ENCODE results near the gene GTF2IRD1. TPM values are rescaled to one million over a fixed set of nuclear protein-coding genes. Genes with fewer than 3 reads are reported as not detected.

Gene GTF2IRD1
- total RNA-seq, 4 donors from 2014 or later, result 42.9 to 109 (median 77.0) TPM

GRCh38 chr7:74515276-74515675 is 61.6 kb downstream of the GTF2IRD1 start:
- no peaks in the 10 kb centered on the region for H3K9me3 ChIP-seq
- no peak overlapping the region for H3K4me3 ChIP-seq
- no peak for DNase-seq
- intact Hi-C loops (cut with DNase I; ENCODE audit: low total_unique reads) (no loop called here), in situ Hi-C loops (cut with MboI; ENCODE audit: low sequenced_read_pairs in 4 of 4) (no loop called here)
- peaks cover 26% of the 10 kb centered on the region in 2 donors for H3K4me1 ChIP-seq
- no peaks in the 10 kb centered on the region for H3K27me3 ChIP-seq
- H3K27ac ChIP-seq, result peak overlapping the region; percentile 90 to 96 (median 94)
- no peak for ATAC-seq
- peaks cover 0 to 30% of the 10 kb centered on the region in 2 donors for H3K36me3 ChIP-seq
- no peak for TF ChIP-seq CTCF (IDR thresholded peaks at IDR 0.05 in 4 of 5, conservative IDR thresholded peaks at IDR 0.05 in 1 of 5)
- no peak for TF ChIP-seq POLR2A (IDR thresholded peaks at IDR 0.05)

GRCh38 chr7:74516214-74516613 is 62.5 kb downstream of the GTF2IRD1 start:
- no peaks in the 10 kb centered on the region for H3K27me3 ChIP-seq
- intact Hi-C loops (cut with DNase I; ENCODE audit: low total_unique reads) (no loop called here), in situ Hi-C loops (cut with MboI; ENCODE audit: low sequenced_read_pairs in 4 of 4) (no loop called here)
- no peak for TF ChIP-seq POLR2A (IDR thresholded peaks at IDR 0.05)
- no peak for TF ChIP-seq CTCF (IDR thresholded peaks at IDR 0.05 in 4 of 5, conservative IDR thresholded peaks at IDR 0.05 in 1 of 5)
- peak overlapping the region; percentile 90 to 96 (median 94) for H3K27ac ChIP-seq
- ATAC-seq (no peak), DNase-seq (no peak)
- no peak overlapping the region for H3K4me3 ChIP-seq
- no peaks in the 10 kb centered on the region for H3K9me3 ChIP-seq
- peaks cover 0 to 38% of the 10 kb centered on the region in 2 donors for H3K36me3 ChIP-seq
- peaks cover 26% of the 10 kb centered on the region in 2 donors for H3K4me1 ChIP-seq

GRCh38 chr7:74518041-74518440 is 64.3 kb downstream of the GTF2IRD1 start:
- H3K9me3 ChIP-seq, result no peaks in the 10 kb centered on the region
- in situ Hi-C loops (cut with MboI; ENCODE audit: low sequenced_read_pairs in 4 of 4), result no loop called here
- no peak for ATAC-seq
- H3K4me3 ChIP-seq, result no peak overlapping the region
- H3K27me3 ChIP-seq, result no peaks in the 10 kb centered on the region
- intact Hi-C loops (cut with DNase I; ENCODE audit: low total_unique reads), result no loop called here
- H3K4me1 ChIP-seq, result peaks cover 26% of the 10 kb centered on the region in 2 donors
- no peak for TF ChIP-seq CTCF (IDR thresholded peaks at IDR 0.05 in 4 of 5, conservative IDR thresholded peaks at IDR 0.05 in 1 of 5)
- TF ChIP-seq POLR2A (IDR thresholded peaks at IDR 0.05), result no peak
- H3K36me3 ChIP-seq, result peaks cover 4 to 51% of the 10 kb centered on the region in 2 donors
- DNase-seq, result no peak
- H3K27ac ChIP-seq, result peak overlapping the region in 2 of 4 donors; percentile 9 to 28

- H3K36me3 ChIP-seq, result peaks cover 4 to 54% of the 10 kb centered on the region in 2 donors
- H3K27me3 ChIP-seq, result no peaks in the 10 kb centered on the region
- in situ Hi-C loops (cut with MboI; ENCODE audit: low sequenced_read_pairs in 4 of 4), result no loop called here
These were observed 64.9 kb downstream of the GTF2IRD1 start for GRCh38 chr7:74518654-74519053.

More at GRCh38 chr7:74518654-74519053, 64.9 kb downstream of the GTF2IRD1 start:
- Histone ChIP-seq H3K9me3 (no peaks in the 10 kb centered on the region), H3K27ac (peak overlapping the region in 1 of 4 donors; percentile 9), H3K4me3 (no peak overlapping the region), H3K4me1 (peaks cover 20 to 21% of the 10 kb centered on the region in 2 donors)
- DNase-seq (no peak), ATAC-seq (no peak)
- intact Hi-C loops (cut with DNase I; ENCODE audit: low total_unique reads), result no loop called here
- TF ChIP-seq CTCF (IDR thresholded peaks at IDR 0.05 in 4 of 5, conservative IDR thresholded peaks at IDR 0.05 in 1 of 5), result no peak
- no peak for TF ChIP-seq POLR2A (IDR thresholded peaks at IDR 0.05)

Data from gastrocnemius medialis (tissue), 4 donors.